Central memory CD8-positive, alpha-beta T cell (primary cell): Measurements from ENCODE around the gene OVAAL.
"Not testable (repeated sequence)": the region's sequence is repeated elsewhere in the genome, so short reads cannot be mapped to it uniquely, and the experiment has no call there.

Experiments used
- ATAC-seq: fragments of 150-1000 bp; cut with Tn5 transposase; replicated peaks from 2 replicates; pipeline ENCODE4 v1.10.0; 2022; ENCODE audit warnings: mild to moderate bottlenecking, moderate FRiP score, moderate number of reproducible peaks; ENCODE audit not compliant: poor library complexity, severe bottlenecking; ENCODE audit errors: extremely low read depth
- DNase-seq, 2 donors: peaks; one replicate each; pipeline ENCODE4 v3.0.0; 2021; ENCODE audit warnings: low spot score in 2 of 2
- H3K27ac Mint-ChIP-seq: one replicate; pipeline ENCODE4 v1.8.0; 2022; ENCODE audit warnings: low read depth, mild to moderate bottlenecking, moderate library complexity, mixed read lengths
- H3K27me3 Mint-ChIP-seq: one replicate; pipeline ENCODE4 v1.8.0; 2022; ENCODE audit warnings: mixed read lengths
- H3K36me3 Mint-ChIP-seq: one replicate; pipeline ENCODE4 v1.8.0; 2022; ENCODE audit warnings: mild to moderate bottlenecking, moderate library complexity, mixed read lengths; ENCODE audit not compliant: insufficient read depth
- H3K4me1 Mint-ChIP-seq: one replicate; pipeline ENCODE4 v1.8.0; 2022; ENCODE audit warnings: mixed read lengths
- H3K4me3 Mint-ChIP-seq: one replicate; pipeline ENCODE4 v1.8.0; 2022; ENCODE audit warnings: mild to moderate bottlenecking, moderate library complexity, mixed read lengths
- H3K9me3 Mint-ChIP-seq: one replicate; pipeline ENCODE4 v1.8.0; 2022; ENCODE audit warnings: mixed read lengths

Gene OVAAL

DNA sequence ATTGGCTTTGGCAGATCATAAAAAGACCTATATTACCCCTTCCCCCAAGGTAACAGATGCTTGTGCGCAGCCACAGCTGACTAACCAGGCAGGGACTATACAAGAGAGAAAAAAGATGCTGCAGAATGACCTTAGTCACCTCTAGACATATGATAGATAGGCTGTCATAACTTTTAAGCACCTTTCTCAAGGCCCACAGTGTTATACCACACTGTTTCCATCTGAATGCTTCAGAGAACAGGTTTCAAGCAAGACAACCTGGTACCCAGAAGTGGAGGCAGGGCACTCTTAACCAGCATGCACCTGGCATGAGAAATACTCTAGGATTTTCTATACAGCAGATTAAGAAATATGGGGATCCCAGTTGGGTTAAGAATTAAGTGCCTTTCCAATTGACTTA, 12.8 kb upstream of the OVAAL start:
- H3K4me1 Mint-ChIP-seq: no peaks in the 10 kb centered on the region
- H3K36me3 Mint-ChIP-seq: peaks cover 1% of the 10 kb centered on the region
- ATAC-seq: no peak
- H3K9me3 Mint-ChIP-seq: no peaks in the 10 kb centered on the region
- no peak overlapping the region for H3K27ac Mint-ChIP-seq
- no peak overlapping the region for H3K4me3 Mint-ChIP-seq
- peaks cover 26% of the 10 kb centered on the region for H3K27me3 Mint-ChIP-seq
- DNase-seq: no peak

DNA sequence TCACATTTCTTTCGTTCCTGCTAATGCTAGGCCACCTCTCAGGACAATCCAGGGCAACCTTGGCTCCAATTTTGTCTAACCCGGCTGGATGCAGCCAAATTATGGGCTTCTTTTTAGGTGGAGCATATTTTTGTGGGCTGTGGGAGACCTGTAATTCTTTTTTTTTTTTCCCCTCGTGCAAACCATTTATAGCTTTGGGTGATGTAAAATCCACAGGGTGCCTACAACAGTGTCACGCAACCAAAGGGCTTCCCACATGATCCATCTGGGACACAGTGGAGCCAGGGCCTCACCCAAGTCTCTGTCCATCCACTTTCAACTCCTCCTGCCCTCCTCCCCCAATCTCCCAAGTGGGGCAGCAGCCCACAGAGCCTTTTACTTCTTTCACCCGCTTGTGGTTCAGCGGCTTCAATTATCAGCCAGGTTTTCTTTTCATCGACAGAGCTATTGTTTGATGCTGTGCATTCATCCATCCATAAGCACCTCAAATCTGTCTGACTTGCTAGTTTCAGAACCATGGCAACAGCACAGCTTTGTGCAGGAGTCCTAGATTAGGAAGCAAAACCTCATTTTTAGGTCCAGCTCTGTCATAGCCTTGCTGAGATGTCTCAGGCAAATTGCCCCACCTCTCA, 10.0 kb upstream of the OVAAL start:
- no peaks in the 10 kb centered on the region for H3K9me3 Mint-ChIP-seq
- ATAC-seq (no peak), DNase-seq (no peak)
- H3K36me3 Mint-ChIP-seq: peaks cover 1% of the 10 kb centered on the region
- H3K4me3 Mint-ChIP-seq: no peak overlapping the region
- no peaks in the 10 kb centered on the region for H3K4me1 Mint-ChIP-seq
- peaks cover 25% of the 10 kb centered on the region for H3K27me3 Mint-ChIP-seq
- H3K27ac Mint-ChIP-seq: no peak overlapping the region

- H3K4me1 Mint-ChIP-seq, H3K36me3 Mint-ChIP-seq, H3K27ac Mint-ChIP-seq, ATAC-seq, DNase-seq, H3K4me3 Mint-ChIP-seq, H3K9me3 Mint-ChIP-seq: not testable (repeated sequence)
- peaks cover 15% of the 10 kb centered on the region for H3K27me3 Mint-ChIP-seq
These were observed 9.0 kb upstream of the OVAAL start for GRCh38 chr1:180549770-180550169.

- ATAC-seq (no peak), DNase-seq (no peak)
- Mint-ChIP-seq H3K27me3 (peaks cover 11% of the 10 kb centered on the region), H3K4me3 (no peak overlapping the region), H3K4me1 (no peaks in the 10 kb centered on the region), H3K27ac (no peak overlapping the region), H3K36me3 (peaks cover 1% of the 10 kb centered on the region), H3K9me3 (no peaks in the 10 kb centered on the region)
These were observed 8.5 kb upstream of the OVAAL start for GRCh38 chr1:180550241-180550640.

- Mint-ChIP-seq H3K4me1 (no peaks in the 10 kb centered on the region), H3K9me3 (no peaks in the 10 kb centered on the region), H3K36me3 (peaks cover 1% of the 10 kb centered on the region), H3K27me3 (peaks cover 26% of the 10 kb centered on the region), H3K27ac (no peak overlapping the region), H3K4me3 (no peak overlapping the region)
- DNase-seq (no peak), ATAC-seq (no peak)
These were observed 6.8 kb upstream of the OVAAL start for GRCh38 chr1:180551997-180552396.

- not testable (repeated sequence) for ATAC-seq, H3K36me3 Mint-ChIP-seq, H3K4me1 Mint-ChIP-seq, H3K4me3 Mint-ChIP-seq, DNase-seq, H3K27ac Mint-ChIP-seq, H3K9me3 Mint-ChIP-seq
- H3K27me3 Mint-ChIP-seq: peaks cover 28% of the 10 kb centered on the region
These were observed 5.7 kb upstream of the OVAAL start for GRCh38 chr1:180553046-180553445.

DNA sequence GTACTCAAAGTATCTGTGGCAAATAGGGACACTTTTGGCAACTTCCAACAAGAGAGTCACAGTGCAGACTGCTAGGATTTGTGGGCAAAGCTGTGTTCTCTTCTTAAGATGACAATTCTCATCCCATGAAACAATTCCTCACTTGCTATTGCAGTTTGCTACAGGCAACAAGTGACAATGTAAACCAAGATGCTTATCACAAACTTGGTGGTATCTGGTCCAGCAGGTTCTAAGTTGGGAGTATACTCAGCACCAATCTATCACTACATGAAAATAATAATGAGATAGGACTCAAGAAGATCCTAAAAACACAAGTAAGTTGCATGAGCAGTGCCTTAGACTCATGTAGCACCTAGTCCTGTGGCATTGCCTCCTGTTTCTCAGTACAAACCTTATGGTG, 3.4 kb upstream of the OVAAL start:
- Mint-ChIP-seq H3K36me3 (no peaks in the 10 kb centered on the region), H3K27me3 (peaks cover 37% of the 10 kb centered on the region), H3K27ac (no peak overlapping the region), H3K4me1 (no peaks in the 10 kb centered on the region), H3K4me3 (no peak overlapping the region), H3K9me3 (no peaks in the 10 kb centered on the region)
- ATAC-seq (no peak), DNase-seq (no peak)

DNA sequence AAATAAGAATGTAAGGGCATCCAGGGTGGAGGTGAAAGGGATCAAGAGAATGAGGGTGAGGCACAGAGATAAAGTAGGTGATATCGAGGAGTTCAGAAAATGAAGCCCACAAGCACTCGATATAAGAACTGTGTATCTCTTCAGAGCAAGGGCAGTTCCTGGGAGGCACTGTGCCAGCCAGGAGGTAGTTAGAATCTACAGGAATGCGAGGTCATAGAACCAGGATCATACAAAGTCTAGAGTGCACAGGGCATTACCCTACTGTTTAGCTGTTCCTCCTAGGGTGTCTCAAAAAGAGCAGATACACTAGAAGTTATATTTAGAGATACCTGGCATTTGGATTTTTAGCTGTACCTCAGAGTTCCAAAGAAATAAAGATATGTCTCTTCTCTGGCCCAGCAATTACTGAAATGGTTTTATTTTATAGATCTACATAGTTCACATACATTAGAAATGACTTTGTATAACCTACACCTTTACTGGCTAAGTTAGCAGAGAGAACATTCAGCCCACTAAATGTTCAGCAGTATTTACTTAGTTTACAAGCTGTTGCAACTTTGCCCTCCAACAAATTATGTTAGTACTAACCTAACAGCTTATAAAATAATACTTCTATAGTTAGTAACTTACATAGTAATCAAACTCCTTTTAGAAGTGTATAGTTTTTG, 1.6 kb downstream of the OVAAL start:
- H3K36me3 Mint-ChIP-seq: no peaks in the 10 kb centered on the region
- H3K4me1 Mint-ChIP-seq: no peaks in the 10 kb centered on the region
- no peaks in the 10 kb centered on the region for H3K9me3 Mint-ChIP-seq
- peaks cover 73% of the 10 kb centered on the region for H3K27me3 Mint-ChIP-seq
- no peak for ATAC-seq
- no peak overlapping the region for H3K27ac Mint-ChIP-seq
- no peak for DNase-seq
- no peak overlapping the region for H3K4me3 Mint-ChIP-seq

GRCh38 chr1:180560868-180561600, 2.3 kb downstream of the OVAAL start:
- peaks cover 69% of the 10 kb centered on the region for H3K27me3 Mint-ChIP-seq
- H3K4me1 Mint-ChIP-seq: no peaks in the 10 kb centered on the region
- DNase-seq (no peak), ATAC-seq (no peak)
- H3K36me3 Mint-ChIP-seq: no peaks in the 10 kb centered on the region
- H3K4me3 Mint-ChIP-seq: no peak overlapping the region
- H3K27ac Mint-ChIP-seq: no peak overlapping the region
- H3K9me3 Mint-ChIP-seq: no peaks in the 10 kb centered on the region

- H3K4me1 Mint-ChIP-seq: no peaks in the 10 kb centered on the region
- no peaks in the 10 kb centered on the region for H3K36me3 Mint-ChIP-seq
- H3K27ac Mint-ChIP-seq: no peak overlapping the region
- H3K4me3 Mint-ChIP-seq: no peak overlapping the region
- peaks cover 62% of the 10 kb centered on the region for H3K27me3 Mint-ChIP-seq
- no peaks in the 10 kb centered on the region for H3K9me3 Mint-ChIP-seq
- DNase-seq (no peak), ATAC-seq (no peak)
These were observed 3.9 kb downstream of the OVAAL start for GRCh38 chr1:180562640-180563025.

- no peaks in the 10 kb centered on the region for H3K36me3 Mint-ChIP-seq
- no peak overlapping the region for H3K4me3 Mint-ChIP-seq
- DNase-seq (no peak), ATAC-seq (no peak)
- no peaks in the 10 kb centered on the region for H3K4me1 Mint-ChIP-seq
- peaks cover 68% of the 10 kb centered on the region for H3K27me3 Mint-ChIP-seq
- no peaks in the 10 kb centered on the region for H3K9me3 Mint-ChIP-seq
- H3K27ac Mint-ChIP-seq: no peak overlapping the region
These were observed 4.5 kb downstream of the OVAAL start for GRCh38 chr1:180563026-180563827.

- Mint-ChIP-seq H3K4me1 (no peaks in the 10 kb centered on the region), H3K27me3 (peaks cover 66% of the 10 kb centered on the region), H3K9me3 (no peaks in the 10 kb centered on the region), H3K27ac (no peak overlapping the region), H3K4me3 (no peak overlapping the region), H3K36me3 (no peaks in the 10 kb centered on the region)
- ATAC-seq: no peak
- DNase-seq: no peak
These were observed 6.5 kb downstream of the OVAAL start for GRCh38 chr1:180565121-180565871.
